GM23338 (cell line): ENCODE measurements around the gene CPNE2. TPM values are rescaled to one million over a fixed set of nuclear protein-coding genes. Genes with fewer than 3 reads are reported as not detected.

Experiments
- ATAC-seq: fragments of 200-7000 bp; cut with Tn5 transposase; 3 replicates; pipeline ENCODE4 v1.9.1; 2020
- DNase-seq: peaks from one replicate; pipeline ENCODE4 v3.0.0-alpha.2; 2015; ENCODE audit warnings: low spot score
- H2AFZ ChIP-seq: fragments of 200-600 bp; sonication (generic); 2 replicates; pipeline ENCODE4 v1.8.0; 2016; ENCODE audit warnings: antibody characterized with exemption, mild to moderate bottlenecking, moderate library complexity
- H3F3A ChIP-seq: fragments of 200-600 bp; sonication (generic); replicated peaks from 2 replicates; pipeline ENCODE4 v1.8.0; 2017; ENCODE audit warnings: antibody characterized with exemption, mixed run types, low read depth
- H3K27ac ChIP-seq: fragments of 200-600 bp; sonication (generic); 2 replicates; pipeline ENCODE4 v1.6.1; 2016; ENCODE audit warnings: low read depth
- H3K27me3 ChIP-seq: fragments of 200-600 bp; sonication (generic); 2 replicates; pipeline ENCODE4 v1.8.0; 2016; ENCODE audit warnings: mild to moderate bottlenecking, mixed run types, moderate library complexity; ENCODE audit not compliant: insufficient read depth
- H3K36me3 ChIP-seq: fragments of 200-600 bp; sonication (generic); 2 replicates; pipeline ENCODE4 v1.8.0; 2016; ENCODE audit warnings: mild to moderate bottlenecking; ENCODE audit not compliant: insufficient read depth
- H3K4me1 ChIP-seq: fragments of 200-600 bp; sonication (generic); 2 replicates; pipeline ENCODE4 v1.8.0; 2016; ENCODE audit warnings: mild to moderate bottlenecking, moderate library complexity; ENCODE audit not compliant: insufficient read depth
- H3K4me2 ChIP-seq: fragments of 200-600 bp; sonication (generic); 2 replicates; pipeline ENCODE4 v1.7.1; 2017; ENCODE audit warnings: mixed run types
- H3K4me3 ChIP-seq: fragments of 200-600 bp; sonication (generic); 2 replicates; pipeline ENCODE4 v1.6.1; 2016; ENCODE audit warnings: mixed run types
- H3K79me2 ChIP-seq: fragments of 200-600 bp; sonication (generic); replicated peaks from 2 replicates; pipeline ENCODE4 v1.8.0; 2017; ENCODE audit warnings: mild to moderate bottlenecking; ENCODE audit not compliant: insufficient read depth
- H3K9me2 ChIP-seq: fragments of 200-600 bp; sonication (generic); 2 replicates; pipeline ENCODE4 v1.8.0; 2017; ENCODE audit not compliant: insufficient read depth
- H4K20me1 ChIP-seq: fragments of 200-600 bp; sonication (generic); replicated peaks from 2 replicates; pipeline ENCODE4 v1.8.0; 2017; ENCODE audit warnings: mild to moderate bottlenecking; ENCODE audit not compliant: insufficient read depth
- H3K27ac Mint-ChIP-seq: 2 replicates; pipeline ENCODE4 v1.8.0; 2020; ENCODE audit warnings: inconsistent platforms, mild to moderate bottlenecking, moderate library complexity, mixed read lengths
- H3K27me3 Mint-ChIP-seq: 3 replicates; pipeline ENCODE4 v1.8.0; 2022; ENCODE audit warnings: low read depth, mild to moderate bottlenecking, moderate library complexity, mixed read lengths, inconsistent platforms; ENCODE audit not compliant: insufficient read depth, poor library complexity
- H3K36me3 Mint-ChIP-seq: 3 replicates; pipeline ENCODE4 v1.8.0; 2021; ENCODE audit warnings: low read depth, mild to moderate bottlenecking, inconsistent platforms, moderate library complexity, mixed read lengths
- H3K4me1 Mint-ChIP-seq: 3 replicates; pipeline ENCODE4 v1.8.0; 2020; ENCODE audit warnings: mild to moderate bottlenecking, inconsistent platforms, mixed read lengths
- H3K4me3 Mint-ChIP-seq: 3 replicates; pipeline ENCODE4 v1.8.0; 2021; ENCODE audit warnings: moderate library complexity, mild to moderate bottlenecking, inconsistent platforms, mixed read lengths
- H3K9me3 Mint-ChIP-seq: 3 replicates; pipeline ENCODE4 v1.8.0; 2020; ENCODE audit warnings: moderate library complexity, mild to moderate bottlenecking, inconsistent platforms, mixed read lengths
- CREB1 ChIP-seq: fragments of 250-450 bp; sonication (Bioruptor Pico); IDR thresholded peaks from 2 replicates; pipeline ENCODE4 v1.5.0; 2020; ENCODE audit warnings: low read depth, mild to moderate bottlenecking, moderate library complexity
- EZH2 ChIP-seq: fragments of 200-600 bp; sonication (generic); IDR thresholded peaks from one replicate; pipeline ENCODE4 v1.8.0; 2017; ENCODE audit warnings: antibody characterized with exemption, mild to moderate bottlenecking, low read depth; ENCODE audit not compliant: unreplicated experiment
- EZH2phosphoT487 ChIP-seq: fragments of 200-600 bp; sonication (generic); IDR thresholded peaks from one replicate; pipeline ENCODE4 v1.8.1; 2018; ENCODE audit warnings: antibody characterized with exemption; ENCODE audit not compliant: unreplicated experiment
- JUNB ChIP-seq: IDR thresholded peaks from one replicate; pipeline ENCODE4 v1.6.1; 2016; ENCODE audit warnings: antibody characterized with exemption; ENCODE audit not compliant: unreplicated experiment
- NANOG ChIP-seq: IDR thresholded peaks from 2 replicates; pipeline ENCODE4 v1.6.1; 2016; ENCODE audit warnings: antibody characterized with exemption, borderline replicate concordance
- POLR2AphosphoS5 ChIP-seq: IDR thresholded peaks from 2 replicates; pipeline ENCODE4 v1.6.1; 2016; ENCODE audit warnings: antibody characterized with exemption, low read depth
- STAT1 ChIP-seq: IDR thresholded peaks from one replicate; pipeline ENCODE4 v1.6.1; 2016; ENCODE audit warnings: antibody characterized with exemption; ENCODE audit not compliant: unreplicated experiment
- ZNF331 ChIP-seq: fragments of 250-450 bp; sonication (Bioruptor Pico); IDR thresholded peaks from 2 replicates; pipeline ENCODE4 v1.5.0; 2020; ENCODE audit warnings: low read depth, mild to moderate bottlenecking, moderate library complexity
- polyA plus RNA-seq: library from polyadenylated mRNA; unstranded; fragments of >200 nt; fragmentation: Nextera tagmentation; extraction: Ambion mirVana; gene quantifications from 2 replicates; pipeline ENCODE4 v1.2.1, GENCODE V29; 2016
- total RNA-seq: library from RNA; depleted of rRNA; stranded (reverse); fragments of >200 nt; shearing (Covaris generic); gene quantifications from 2 replicates; pipeline ENCODE4 v1.2.3, GENCODE V29; 2014
- TF ChIP-seq, protein P1 (sequence below): IDR thresholded peaks from one replicate; pipeline ENCODE4 v1.6.1; 2018; ENCODE audit warnings: antibody characterized with exemption; ENCODE audit not compliant: unreplicated experiment
- TF ChIP-seq, protein P2 (sequence below): fragments of 250-450 bp; sonication (Bioruptor Pico); IDR thresholded peaks from 2 replicates; pipeline ENCODE4 v1.5.0; 2020; ENCODE audit warnings: mild to moderate bottlenecking, moderate library complexity
- TF ChIP-seq, protein P3 (sequence below), 2 experiments: fragments of 200-600 bp in 1 of 2; sonication (generic) in 1 of 2; conservative IDR thresholded peaks; 2 replicates each; pipeline versions ENCODE4 v1.5.1 to v1.6.1; 2016 to 2017; ENCODE audit warnings: antibody characterized with exemption in 2 of 2, low read depth in 2 of 2, mild to moderate bottlenecking in 2 of 2, moderate library complexity in 1 of 2
- TF ChIP-seq, protein P4 (sequence below): IDR thresholded peaks from 2 replicates; pipeline ENCODE4 v1.6.1; 2016; ENCODE audit warnings: antibody characterized with exemption

The CPNE2 gene
- total and polyA plus RNA-seq, 2 experiments from 2014 or later, result 7.1 to 11.3 TPM

DNA sequence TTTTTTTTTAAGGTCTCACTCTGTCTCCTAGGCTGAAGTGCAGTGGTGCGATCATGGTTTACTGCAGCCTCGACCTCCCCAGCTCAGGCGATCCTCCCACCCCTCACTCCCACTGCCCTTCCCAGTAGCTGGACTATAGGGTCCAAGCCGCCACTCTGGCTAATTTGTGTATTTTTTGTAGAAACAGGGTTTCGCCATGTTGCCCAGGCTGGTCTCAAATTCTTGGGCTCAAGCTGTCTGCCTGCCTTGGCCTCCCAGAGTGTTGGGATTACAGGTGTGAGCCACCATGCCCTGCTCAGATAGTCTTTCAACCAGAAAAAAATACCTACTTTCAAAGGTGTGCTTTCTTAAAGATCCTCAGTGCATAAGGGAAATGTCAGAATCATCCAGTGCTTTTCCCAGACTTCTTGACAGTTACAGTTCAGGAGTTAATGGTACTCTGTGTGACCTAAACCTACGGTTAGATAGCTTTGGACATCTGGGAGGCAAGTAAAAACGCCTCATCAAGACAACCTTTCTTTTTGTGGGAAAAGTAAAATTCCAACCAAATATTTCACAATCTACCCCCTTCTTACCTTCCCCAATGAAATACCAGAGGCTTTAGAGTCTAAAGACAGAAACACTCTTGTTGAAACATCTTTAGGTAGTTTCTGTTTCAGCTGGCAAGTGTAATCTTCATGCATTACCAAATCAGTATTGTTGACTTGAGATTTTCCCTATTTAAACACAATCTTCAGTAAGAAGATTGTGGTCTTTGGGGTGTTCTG, 100.5 kb downstream of the CPNE2 start:
- Mint-ChIP-seq H3K27me3 (no peaks in the 10 kb centered on the region), H3K4me1 (peaks cover 14% of the 10 kb centered on the region)
- TF ChIP-seq CREB1 (no peak), JUNB (no peak), NANOG (no peak), ZNF331 (no peak), POLR2AphosphoS5 (no peak), EZH2phosphoT487 (no peak), EZH2 (no peak), STAT1 (no peak)
- TF ChIP-seq, protein P1, sequence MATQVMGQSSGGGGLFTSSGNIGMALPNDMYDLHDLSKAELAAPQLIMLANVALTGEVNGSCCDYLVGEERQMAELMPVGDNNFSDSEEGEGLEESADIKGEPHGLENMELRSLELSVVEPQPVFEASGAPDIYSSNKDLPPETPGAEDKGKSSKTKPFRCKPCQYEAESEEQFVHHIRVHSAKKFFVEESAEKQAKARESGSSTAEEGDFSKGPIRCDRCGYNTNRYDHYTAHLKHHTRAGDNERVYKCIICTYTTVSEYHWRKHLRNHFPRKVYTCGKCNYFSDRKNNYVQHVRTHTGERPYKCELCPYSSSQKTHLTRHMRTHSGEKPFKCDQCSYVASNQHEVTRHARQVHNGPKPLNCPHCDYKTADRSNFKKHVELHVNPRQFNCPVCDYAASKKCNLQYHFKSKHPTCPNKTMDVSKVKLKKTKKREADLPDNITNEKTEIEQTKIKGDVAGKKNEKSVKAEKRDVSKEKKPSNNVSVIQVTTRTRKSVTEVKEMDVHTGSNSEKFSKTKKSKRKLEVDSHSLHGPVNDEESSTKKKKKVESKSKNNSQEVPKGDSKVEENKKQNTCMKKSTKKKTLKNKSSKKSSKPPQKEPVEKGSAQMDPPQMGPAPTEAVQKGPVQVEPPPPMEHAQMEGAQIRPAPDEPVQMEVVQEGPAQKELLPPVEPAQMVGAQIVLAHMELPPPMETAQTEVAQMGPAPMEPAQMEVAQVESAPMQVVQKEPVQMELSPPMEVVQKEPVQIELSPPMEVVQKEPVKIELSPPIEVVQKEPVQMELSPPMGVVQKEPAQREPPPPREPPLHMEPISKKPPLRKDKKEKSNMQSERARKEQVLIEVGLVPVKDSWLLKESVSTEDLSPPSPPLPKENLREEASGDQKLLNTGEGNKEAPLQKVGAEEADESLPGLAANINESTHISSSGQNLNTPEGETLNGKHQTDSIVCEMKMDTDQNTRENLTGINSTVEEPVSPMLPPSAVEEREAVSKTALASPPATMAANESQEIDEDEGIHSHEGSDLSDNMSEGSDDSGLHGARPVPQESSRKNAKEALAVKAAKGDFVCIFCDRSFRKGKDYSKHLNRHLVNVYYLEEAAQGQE, result no peak
- TF ChIP-seq, protein P2, sequence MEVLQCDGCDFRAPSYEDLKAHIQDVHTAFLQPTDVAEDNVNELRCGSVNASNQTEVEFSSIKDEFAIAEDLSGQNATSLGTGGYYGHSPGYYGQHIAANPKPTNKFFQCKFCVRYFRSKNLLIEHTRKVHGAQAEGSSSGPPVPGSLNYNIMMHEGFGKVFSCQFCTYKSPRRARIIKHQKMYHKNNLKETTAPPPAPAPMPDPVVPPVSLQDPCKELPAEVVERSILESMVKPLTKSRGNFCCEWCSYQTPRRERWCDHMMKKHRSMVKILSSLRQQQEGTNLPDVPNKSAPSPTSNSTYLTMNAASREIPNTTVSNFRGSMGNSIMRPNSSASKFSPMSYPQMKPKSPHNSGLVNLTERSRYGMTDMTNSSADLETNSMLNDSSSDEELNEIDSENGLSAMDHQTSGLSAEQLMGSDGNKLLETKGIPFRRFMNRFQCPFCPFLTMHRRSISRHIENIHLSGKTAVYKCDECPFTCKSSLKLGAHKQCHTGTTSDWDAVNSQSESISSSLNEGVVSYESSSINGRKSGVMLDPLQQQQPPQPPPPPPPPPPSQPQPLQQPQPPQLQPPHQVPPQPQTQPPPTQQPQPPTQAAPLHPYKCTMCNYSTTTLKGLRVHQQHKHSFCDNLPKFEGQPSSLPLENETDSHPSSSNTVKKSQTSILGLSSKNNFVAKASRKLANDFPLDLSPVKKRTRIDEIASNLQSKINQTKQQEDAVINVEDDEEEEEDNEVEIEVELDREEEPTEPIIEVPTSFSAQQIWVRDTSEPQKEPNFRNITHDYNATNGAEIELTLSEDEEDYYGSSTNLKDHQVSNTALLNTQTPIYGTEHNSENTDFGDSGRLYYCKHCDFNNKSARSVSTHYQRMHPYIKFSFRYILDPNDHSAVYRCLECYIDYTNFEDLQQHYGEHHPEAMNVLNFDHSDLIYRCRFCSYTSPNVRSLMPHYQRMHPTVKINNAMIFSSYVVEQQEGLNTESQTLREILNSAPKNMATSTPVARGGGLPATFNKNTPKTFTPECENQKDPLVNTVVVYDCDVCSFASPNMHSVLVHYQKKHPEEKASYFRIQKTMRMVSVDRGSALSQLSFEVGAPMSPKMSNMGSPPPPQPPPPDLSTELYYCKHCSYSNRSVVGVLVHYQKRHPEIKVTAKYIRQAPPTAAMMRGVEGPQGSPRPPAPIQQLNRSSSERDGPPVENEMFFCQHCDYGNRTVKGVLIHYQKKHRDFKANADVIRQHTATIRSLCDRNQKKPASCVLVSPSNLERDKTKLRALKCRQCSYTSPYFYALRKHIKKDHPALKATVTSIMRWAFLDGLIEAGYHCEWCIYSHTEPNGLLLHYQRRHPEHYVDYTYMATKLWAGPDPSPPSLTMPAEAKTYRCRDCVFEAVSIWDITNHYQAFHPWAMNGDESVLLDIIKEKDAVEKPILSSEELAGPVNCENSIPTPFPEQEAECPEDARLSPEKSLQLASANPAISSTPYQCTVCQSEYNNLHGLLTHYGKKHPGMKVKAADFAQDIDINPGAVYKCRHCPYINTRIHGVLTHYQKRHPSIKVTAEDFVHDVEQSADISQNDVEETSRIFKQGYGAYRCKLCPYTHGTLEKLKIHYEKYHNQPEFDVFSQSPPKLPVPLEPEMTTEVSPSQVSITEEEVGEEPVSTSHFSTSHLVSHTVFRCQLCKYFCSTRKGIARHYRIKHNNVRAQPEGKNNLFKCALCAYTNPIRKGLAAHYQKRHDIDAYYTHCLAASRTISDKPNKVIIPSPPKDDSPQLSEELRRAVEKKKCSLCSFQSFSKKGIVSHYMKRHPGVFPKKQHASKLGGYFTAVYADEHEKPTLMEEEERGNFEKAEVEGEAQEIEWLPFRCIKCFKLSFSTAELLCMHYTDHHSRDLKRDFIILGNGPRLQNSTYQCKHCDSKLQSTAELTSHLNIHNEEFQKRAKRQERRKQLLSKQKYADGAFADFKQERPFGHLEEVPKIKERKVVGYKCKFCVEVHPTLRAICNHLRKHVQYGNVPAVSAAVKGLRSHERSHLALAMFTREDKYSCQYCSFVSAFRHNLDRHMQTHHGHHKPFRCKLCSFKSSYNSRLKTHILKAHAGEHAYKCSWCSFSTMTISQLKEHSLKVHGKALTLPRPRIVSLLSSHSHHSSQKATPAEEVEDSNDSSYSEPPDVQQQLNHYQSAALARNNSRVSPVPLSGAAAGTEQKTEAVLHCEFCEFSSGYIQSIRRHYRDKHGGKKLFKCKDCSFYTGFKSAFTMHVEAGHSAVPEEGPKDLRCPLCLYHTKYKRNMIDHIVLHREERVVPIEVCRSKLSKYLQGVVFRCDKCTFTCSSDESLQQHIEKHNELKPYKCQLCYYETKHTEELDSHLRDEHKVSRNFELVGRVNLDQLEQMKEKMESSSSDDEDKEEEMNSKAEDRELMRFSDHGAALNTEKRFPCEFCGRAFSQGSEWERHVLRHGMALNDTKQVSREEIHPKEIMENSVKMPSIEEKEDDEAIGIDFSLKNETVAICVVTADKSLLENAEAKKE (CRISPR knock-in tag), result no peak
- TF ChIP-seq, protein P3, sequence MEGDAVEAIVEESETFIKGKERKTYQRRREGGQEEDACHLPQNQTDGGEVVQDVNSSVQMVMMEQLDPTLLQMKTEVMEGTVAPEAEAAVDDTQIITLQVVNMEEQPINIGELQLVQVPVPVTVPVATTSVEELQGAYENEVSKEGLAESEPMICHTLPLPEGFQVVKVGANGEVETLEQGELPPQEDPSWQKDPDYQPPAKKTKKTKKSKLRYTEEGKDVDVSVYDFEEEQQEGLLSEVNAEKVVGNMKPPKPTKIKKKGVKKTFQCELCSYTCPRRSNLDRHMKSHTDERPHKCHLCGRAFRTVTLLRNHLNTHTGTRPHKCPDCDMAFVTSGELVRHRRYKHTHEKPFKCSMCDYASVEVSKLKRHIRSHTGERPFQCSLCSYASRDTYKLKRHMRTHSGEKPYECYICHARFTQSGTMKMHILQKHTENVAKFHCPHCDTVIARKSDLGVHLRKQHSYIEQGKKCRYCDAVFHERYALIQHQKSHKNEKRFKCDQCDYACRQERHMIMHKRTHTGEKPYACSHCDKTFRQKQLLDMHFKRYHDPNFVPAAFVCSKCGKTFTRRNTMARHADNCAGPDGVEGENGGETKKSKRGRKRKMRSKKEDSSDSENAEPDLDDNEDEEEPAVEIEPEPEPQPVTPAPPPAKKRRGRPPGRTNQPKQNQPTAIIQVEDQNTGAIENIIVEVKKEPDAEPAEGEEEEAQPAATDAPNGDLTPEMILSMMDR (conservative IDR thresholded peaks at IDR 0.05; ENCODE audit: low read depth in 2 of 2), result no peak
- TF ChIP-seq, protein P4, sequence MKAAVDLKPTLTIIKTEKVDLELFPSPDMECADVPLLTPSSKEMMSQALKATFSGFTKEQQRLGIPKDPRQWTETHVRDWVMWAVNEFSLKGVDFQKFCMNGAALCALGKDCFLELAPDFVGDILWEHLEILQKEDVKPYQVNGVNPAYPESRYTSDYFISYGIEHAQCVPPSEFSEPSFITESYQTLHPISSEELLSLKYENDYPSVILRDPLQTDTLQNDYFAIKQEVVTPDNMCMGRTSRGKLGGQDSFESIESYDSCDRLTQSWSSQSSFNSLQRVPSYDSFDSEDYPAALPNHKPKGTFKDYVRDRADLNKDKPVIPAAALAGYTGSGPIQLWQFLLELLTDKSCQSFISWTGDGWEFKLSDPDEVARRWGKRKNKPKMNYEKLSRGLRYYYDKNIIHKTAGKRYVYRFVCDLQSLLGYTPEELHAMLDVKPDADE, result no peak

More for the DNA sequence above, 100.5 kb downstream of the CPNE2 start:
- Histone ChIP-seq H3K27me3 (no peaks in the 10 kb centered on the region), H3K36me3 (no peaks in the 10 kb centered on the region), H3K9me2 (no peaks in the 10 kb centered on the region), H4K20me1 (peaks cover 30% of the 10 kb centered on the region), H3F3A (no peaks in the 10 kb centered on the region), H3K4me2 (no peak overlapping the region), H3K27ac (peak overlapping the region; percentile 16; the same call in 1 of the 2 replicates), H3K79me2 (peaks cover 98% of the 10 kb centered on the region), H3K4me3 (no peak overlapping the region), H3K4me1 (peaks cover 4% of the 10 kb centered on the region), H2AFZ (no peak overlapping the region)
- H3K27ac Mint-ChIP-seq, result no peak overlapping the region
- H3K4me3 Mint-ChIP-seq, result no peak overlapping the region
- no peaks in the 10 kb centered on the region for H3K9me3 Mint-ChIP-seq
- no peaks in the 10 kb centered on the region for H3K36me3 Mint-ChIP-seq
- DNase-seq (no peak), ATAC-seq (no peak)
